ENCODE measurements around the gene CCDC71L. TPM values are rescaled to one million over a fixed set of nuclear protein-coding genes. Genes with fewer than 3 reads are reported as not detected.
"Not testable (repeated sequence)": the region's sequence is repeated elsewhere in the genome, so short reads cannot be mapped to it uniquely, and the experiment has no call there.

The CCDC71L gene
- total RNA-seq, 1 experiment from 2014 or later, result 13.0 TPM

GRCh38 chr7:106692450-106693051, 31.6 kb upstream of the CCDC71L start:
- BruUV-seq (replicated peaks), result no TSS peak
- ChIA-PET CTCF (no interaction called here), POLR2A (no interaction called here)
- intact Hi-C loops (cut with micrococcal nuclease), result no loop called here
- H3K27ac Mint-ChIP-seq (ENCODE audit: low read depth, unreplicated experiment), result no peak overlapping the region
- H3K4me1 Mint-ChIP-seq (ENCODE audit: insufficient read depth, unreplicated experiment), result no peaks in the 10 kb centered on the region
- no peak for TF ChIP-seq CTCF (IDR thresholded peaks at IDR 0.05; ENCODE audit: unreplicated experiment)
- H3K9me3 Mint-ChIP-seq (ENCODE audit: unreplicated experiment), result peaks cover 7% of the 10 kb centered on the region
- no peaks in the 10 kb centered on the region for H3K27me3 Mint-ChIP-seq (ENCODE audit: insufficient read depth, unreplicated experiment)
- no peaks in the 10 kb centered on the region for H3K36me3 Mint-ChIP-seq (ENCODE audit: insufficient read depth, unreplicated experiment)
- H3K4me3 Mint-ChIP-seq (ENCODE audit: unreplicated experiment), result no peak overlapping the region
- DNase-seq (ENCODE audit: unreplicated experiment), result no peak

DNA sequence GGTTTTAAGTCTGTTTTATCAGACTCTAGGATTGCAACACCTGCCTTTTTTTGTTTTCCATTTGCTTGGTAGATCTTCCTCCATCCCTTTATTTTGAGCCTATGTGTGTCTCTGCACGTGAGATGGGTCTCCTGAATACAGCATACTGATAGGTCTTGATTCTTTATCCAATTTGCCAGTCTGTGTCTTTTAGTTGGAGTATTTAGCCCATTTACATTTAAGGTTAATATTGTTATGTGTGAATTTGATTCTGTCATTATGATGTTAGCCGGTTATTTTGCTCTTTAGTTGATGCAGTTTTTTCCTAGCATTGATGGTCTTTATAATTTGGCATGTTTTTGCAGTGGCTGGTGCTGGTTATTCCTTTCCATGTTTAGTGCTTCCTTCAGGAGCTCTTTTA, 27.2 kb upstream of the CCDC71L start:
- H3K27ac Mint-ChIP-seq (ENCODE audit: low read depth, unreplicated experiment); H3K36me3 Mint-ChIP-seq (ENCODE audit: insufficient read depth, unreplicated experiment); POLR2A ChIA-PET; H3K4me3 Mint-ChIP-seq (ENCODE audit: unreplicated experiment); CTCF ChIA-PET; intact Hi-C loops (cut with micrococcal nuclease); BruUV-seq (replicated peaks); DNase-seq (ENCODE audit: unreplicated experiment); H3K4me1 Mint-ChIP-seq (ENCODE audit: insufficient read depth, unreplicated experiment); H3K9me3 Mint-ChIP-seq (ENCODE audit: unreplicated experiment); H3K27me3 Mint-ChIP-seq (ENCODE audit: insufficient read depth, unreplicated experiment): not testable (repeated sequence)

GRCh38 chr7:106683941-106684340, 23.0 kb upstream of the CCDC71L start:
- Mint-ChIP-seq H3K4me1 (ENCODE audit: insufficient read depth, unreplicated experiment) (peaks cover 11% of the 10 kb centered on the region), H3K4me3 (ENCODE audit: unreplicated experiment) (no peak overlapping the region), H3K27ac (ENCODE audit: low read depth, unreplicated experiment) (no peak overlapping the region), H3K27me3 (ENCODE audit: insufficient read depth, unreplicated experiment) (no peaks in the 10 kb centered on the region), H3K9me3 (ENCODE audit: unreplicated experiment) (peaks cover 7% of the 10 kb centered on the region), H3K36me3 (ENCODE audit: insufficient read depth, unreplicated experiment) (no peaks in the 10 kb centered on the region)
- BruUV-seq (replicated peaks), result no TSS peak
- no peak for DNase-seq (ENCODE audit: unreplicated experiment)
- TF ChIP-seq CTCF (IDR thresholded peaks at IDR 0.05; ENCODE audit: unreplicated experiment), result no peak
- CTCF ChIA-PET, result no interaction called here
- intact Hi-C loops (cut with micrococcal nuclease), result no loop called here
- POLR2A ChIA-PET, result no interaction called here

DNA sequence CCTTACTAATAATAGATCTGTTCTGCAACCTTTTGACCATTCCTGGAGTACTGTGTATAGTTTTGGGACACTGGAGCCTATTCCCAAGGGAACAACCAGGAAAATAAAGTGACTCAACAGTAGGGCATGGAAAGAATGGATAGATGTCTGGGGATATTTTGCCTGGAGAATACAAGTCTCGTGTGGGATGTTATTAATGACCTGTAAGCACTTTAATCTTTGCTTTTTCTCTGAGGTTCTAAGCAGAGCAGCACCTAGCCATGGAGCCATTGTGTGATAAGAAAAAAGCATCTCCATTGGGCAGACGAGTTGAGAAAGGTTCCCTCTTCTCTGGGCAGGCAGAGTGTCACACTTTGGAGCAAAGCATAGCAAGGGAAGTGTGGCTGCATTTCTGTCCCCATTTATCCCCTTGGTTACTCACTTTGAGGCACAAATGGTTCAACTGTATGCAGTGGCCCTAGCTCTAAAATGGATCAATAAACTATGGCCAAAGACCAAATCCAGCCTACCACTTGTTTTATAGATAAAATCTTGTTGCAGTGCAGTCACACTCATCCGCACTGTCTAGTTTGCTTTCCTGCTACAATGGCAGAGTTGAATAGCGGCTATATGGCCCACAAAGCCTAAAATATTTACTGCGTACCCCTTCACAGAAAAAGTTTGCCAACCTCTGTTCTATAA, 21.0 kb upstream of the CCDC71L start:
- intact Hi-C loops (cut with micrococcal nuclease), result no loop called here
- Mint-ChIP-seq H3K4me1 (ENCODE audit: insufficient read depth, unreplicated experiment) (peaks cover 12% of the 10 kb centered on the region), H3K9me3 (ENCODE audit: unreplicated experiment) (no peaks in the 10 kb centered on the region), H3K4me3 (ENCODE audit: unreplicated experiment) (no peak overlapping the region), H3K36me3 (ENCODE audit: insufficient read depth, unreplicated experiment) (no peaks in the 10 kb centered on the region), H3K27me3 (ENCODE audit: insufficient read depth, unreplicated experiment) (no peaks in the 10 kb centered on the region), H3K27ac (ENCODE audit: low read depth, unreplicated experiment) (no peak overlapping the region)
- ChIA-PET CTCF (interaction anchor here (1.1 kb wide), 1 partner anchor 54 kb away, joined by 4 read pairs; no protein-coding TSS in a partner anchor), POLR2A (no interaction called here)
- no TSS peak for BruUV-seq (replicated peaks)
- peak; percentile 50 for DNase-seq (ENCODE audit: unreplicated experiment)
- no peak for TF ChIP-seq CTCF (IDR thresholded peaks at IDR 0.05; ENCODE audit: unreplicated experiment)

Measured in MCF 10A (cell line).